Measurements from ENCODE around the gene DFFA. TPM values are rescaled to one million over a fixed set of nuclear protein-coding genes. Genes with fewer than 3 reads are reported as not detected.

DFFA gene
- total RNA-seq, 1 experiment from 2014 or later: 45.2 TPM

- DNase-seq: no peak
- intact Hi-C loops (cut with micrococcal nuclease; ENCODE audit: unreplicated experiment): loop anchor here (10.0 kb wide), 1 partner anchor 115 kb away; no protein-coding TSS in a partner anchor
- BruUV-seq (replicated peaks): no TSS peak
- H3K27ac Mint-ChIP-seq (ENCODE audit: unreplicated experiment): no peak overlapping the region
- H3K4me1 Mint-ChIP-seq (ENCODE audit: low read depth, unreplicated experiment): peaks cover 10% of the 10 kb centered on the region
- CTCF ChIA-PET: no interaction called here
- peaks cover 4% of the 10 kb centered on the region for H3K36me3 Mint-ChIP-seq (ENCODE audit: insufficient read depth, unreplicated experiment)
- H3K9me3 Mint-ChIP-seq (ENCODE audit: low read depth, unreplicated experiment): no peaks in the 10 kb centered on the region
- no peaks in the 10 kb centered on the region for H3K27me3 Mint-ChIP-seq (ENCODE audit: unreplicated experiment)
- TF ChIP-seq CTCF (IDR thresholded peaks at IDR 0.05; ENCODE audit: unreplicated experiment): no peak
- H3K4me3 Mint-ChIP-seq (ENCODE audit: low read depth, unreplicated experiment): no peak overlapping the region
Measured at GRCh38 chr1:10489291-10490055, 17.1 kb upstream of the DFFA start.

GRCh38 chr1:10484521-10484920 lies 12.2 kb upstream of the DFFA start:
- no peak for DNase-seq
- no peak for TF ChIP-seq CTCF (IDR thresholded peaks at IDR 0.05; ENCODE audit: unreplicated experiment)
- Mint-ChIP-seq H3K27me3 (ENCODE audit: unreplicated experiment) (no peaks in the 10 kb centered on the region), H3K9me3 (ENCODE audit: low read depth, unreplicated experiment) (no peaks in the 10 kb centered on the region), H3K27ac (ENCODE audit: unreplicated experiment) (no peak overlapping the region), H3K4me3 (ENCODE audit: low read depth, unreplicated experiment) (no peak overlapping the region), H3K4me1 (ENCODE audit: low read depth, unreplicated experiment) (no peaks in the 10 kb centered on the region), H3K36me3 (ENCODE audit: insufficient read depth, unreplicated experiment) (peaks cover 4% of the 10 kb centered on the region)
- intact Hi-C loops (cut with micrococcal nuclease; ENCODE audit: unreplicated experiment): no loop called here
- no TSS peak for BruUV-seq (replicated peaks)
- CTCF ChIA-PET: no interaction called here

- H3K9me3 Mint-ChIP-seq (ENCODE audit: low read depth, unreplicated experiment): no peaks in the 10 kb centered on the region
- H3K27me3 Mint-ChIP-seq (ENCODE audit: unreplicated experiment): no peaks in the 10 kb centered on the region
- H3K4me3 Mint-ChIP-seq (ENCODE audit: low read depth, unreplicated experiment): no peak overlapping the region
- intact Hi-C loops (cut with micrococcal nuclease; ENCODE audit: unreplicated experiment): no loop called here
- CTCF ChIA-PET: no interaction called here
- H3K4me1 Mint-ChIP-seq (ENCODE audit: low read depth, unreplicated experiment): no peaks in the 10 kb centered on the region
- no peak for DNase-seq
- BruUV-seq (replicated peaks): no TSS peak
- H3K27ac Mint-ChIP-seq (ENCODE audit: unreplicated experiment): no peak overlapping the region
- H3K36me3 Mint-ChIP-seq (ENCODE audit: insufficient read depth, unreplicated experiment): peaks cover 7% of the 10 kb centered on the region
- no peak for TF ChIP-seq CTCF (IDR thresholded peaks at IDR 0.05; ENCODE audit: unreplicated experiment)
Measured at GRCh38 chr1:10480614-10481013, 8.3 kb upstream of the DFFA start.

GRCh38 chr1:10479296-10479695 lies 7.0 kb upstream of the DFFA start:
- Mint-ChIP-seq H3K36me3 (ENCODE audit: insufficient read depth, unreplicated experiment) (peaks cover 20% of the 10 kb centered on the region), H3K4me3 (ENCODE audit: low read depth, unreplicated experiment) (no peak overlapping the region), H3K27ac (ENCODE audit: unreplicated experiment) (no peak overlapping the region), H3K9me3 (ENCODE audit: low read depth, unreplicated experiment) (no peaks in the 10 kb centered on the region), H3K4me1 (ENCODE audit: low read depth, unreplicated experiment) (no peaks in the 10 kb centered on the region), H3K27me3 (ENCODE audit: unreplicated experiment) (no peaks in the 10 kb centered on the region)
- CTCF ChIA-PET: no interaction called here
- BruUV-seq (replicated peaks): no TSS peak
- intact Hi-C loops (cut with micrococcal nuclease; ENCODE audit: unreplicated experiment): no loop called here
- no peak for DNase-seq
- TF ChIP-seq CTCF (IDR thresholded peaks at IDR 0.05; ENCODE audit: unreplicated experiment): no peak
